ENCODE data around the gene IQCN. TPM values are rescaled to one million over a fixed set of nuclear protein-coding genes. Genes with fewer than 3 reads are reported as not detected.

The IQCN gene
- total and polyA plus RNA-seq, 2 donors = 1.3 to 1.8 TPM

GRCh38 chr19:18257503-18258470 lies 16.5 kb downstream of the IQCN start:
- 93% methylated on average over 55 of the region's 55 CpGs for WGBS
- no peak overlapping the region for H3K4me3 ChIP-seq (ENCODE audit: low read depth, low read length)
- H3K4me1 ChIP-seq (ENCODE audit: insufficient read depth) = no peaks in the 10 kb centered on the region
- H3K36me3 ChIP-seq (ENCODE audit: insufficient read depth) = no peaks in the 10 kb centered on the region
- H3K27ac ChIP-seq (ENCODE audit: low read depth) = no peak overlapping the region
- DNase-seq (ENCODE audit: extremely low spot score) = no peak

DNA sequence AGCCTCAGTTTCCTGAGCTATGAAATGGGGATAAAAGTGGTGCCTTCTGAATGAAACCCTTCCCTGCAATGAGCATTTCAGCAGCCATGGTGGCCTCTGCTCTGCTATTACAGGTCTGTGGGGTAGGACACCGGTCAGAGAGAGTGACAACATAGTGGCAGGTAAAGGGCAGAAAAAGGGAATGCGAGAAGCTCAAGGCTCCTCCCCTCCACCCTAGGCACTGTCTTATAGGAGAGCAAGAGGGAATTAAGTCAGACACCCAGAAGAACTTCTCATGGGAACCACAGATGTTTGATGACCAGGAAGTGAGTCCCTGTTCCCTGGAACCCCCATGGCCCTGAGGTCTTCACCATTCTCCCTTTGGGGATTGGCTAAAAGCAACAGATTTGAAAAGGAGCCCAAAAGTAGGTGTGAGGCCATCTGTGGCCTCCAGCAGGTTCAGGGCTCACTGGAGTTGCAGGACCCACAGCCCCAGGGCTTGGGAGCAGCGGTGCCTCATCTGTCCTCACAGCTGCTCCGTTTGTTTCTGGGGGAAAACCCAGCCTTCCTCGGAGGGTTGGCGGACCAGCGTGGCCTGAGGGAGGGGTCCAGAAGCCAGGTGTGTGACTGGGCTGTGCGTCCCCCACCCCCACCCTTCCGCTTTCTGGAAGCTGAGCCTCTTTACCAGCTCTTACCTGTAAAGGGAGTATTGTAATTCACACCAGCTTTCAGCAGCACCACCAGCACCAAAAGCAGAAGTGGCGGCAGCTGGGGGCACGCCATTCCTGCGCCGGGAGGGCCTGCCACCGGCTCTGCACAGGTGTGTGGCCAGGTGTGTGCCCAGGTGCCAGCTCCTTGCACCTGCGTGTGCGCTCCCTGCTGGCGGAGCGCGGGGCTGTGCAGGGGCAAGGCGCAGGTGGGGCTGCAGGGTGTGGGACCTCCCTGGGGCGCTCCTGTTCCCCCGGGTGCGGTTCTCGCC lies 19.4 kb downstream of the IQCN start:
- H3K4me1 ChIP-seq (ENCODE audit: insufficient read depth) = no peaks in the 10 kb centered on the region
- H3K27ac ChIP-seq (ENCODE audit: low read depth) = no peak overlapping the region
- WGBS = 25% methylated on average over 24 of the region's 24 CpGs
- no peaks in the 10 kb centered on the region for H3K36me3 ChIP-seq (ENCODE audit: insufficient read depth)
- H3K4me3 ChIP-seq (ENCODE audit: low read depth, low read length) = no peak overlapping the region
- no peak for DNase-seq (ENCODE audit: extremely low spot score)

DNA sequence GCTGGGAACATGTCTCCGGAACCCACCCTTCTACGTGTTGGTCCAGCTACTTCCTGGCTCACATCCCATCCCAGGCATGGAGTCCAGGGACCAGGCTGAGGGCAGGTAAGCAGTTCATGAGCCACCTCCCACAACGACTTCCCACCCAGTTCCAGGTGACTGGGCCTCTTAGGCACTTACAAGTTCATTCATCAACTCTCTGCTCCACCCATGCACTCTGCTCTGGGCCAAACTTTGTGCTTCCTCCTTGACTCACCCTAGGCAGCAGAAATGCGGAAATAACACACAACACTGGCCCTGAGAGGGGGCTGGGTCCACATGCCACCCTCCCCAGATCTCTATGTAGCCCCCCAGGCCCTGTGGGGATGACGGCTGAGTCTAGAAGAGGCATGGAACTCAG lies 20.5 kb downstream of the IQCN start:
- no peak overlapping the region for H3K27ac ChIP-seq (ENCODE audit: low read depth)
- no peak for DNase-seq (ENCODE audit: extremely low spot score)
- no peaks in the 10 kb centered on the region for H3K36me3 ChIP-seq (ENCODE audit: insufficient read depth)
- WGBS = 47% methylated on average over 5 of the region's 5 CpGs
- no peaks in the 10 kb centered on the region for H3K4me1 ChIP-seq (ENCODE audit: insufficient read depth)
- H3K4me3 ChIP-seq (ENCODE audit: low read depth, low read length) = no peak overlapping the region

DNA sequence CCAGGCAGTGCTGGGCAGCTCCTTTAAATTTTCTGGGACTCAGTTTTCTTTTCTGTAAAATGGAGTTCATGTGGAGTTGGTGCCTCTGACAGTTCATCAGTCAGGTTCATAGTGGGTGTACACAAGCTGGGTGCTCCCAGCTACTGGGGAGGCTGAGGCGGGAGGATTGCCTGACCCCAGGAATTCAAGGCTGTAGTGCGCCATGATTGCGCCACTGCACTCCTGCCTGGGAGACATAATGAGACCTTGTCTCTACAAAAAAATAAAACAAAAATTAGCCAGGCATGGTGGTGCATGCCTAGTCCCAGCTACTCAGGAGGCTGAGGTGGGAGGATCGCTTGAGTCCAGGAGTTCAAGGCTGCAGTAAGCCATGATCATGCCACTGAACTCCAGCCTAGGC lies 21.1 kb downstream of the IQCN start:
- Histone ChIP-seq H3K27ac (ENCODE audit: low read depth) (no peak overlapping the region), H3K4me3 (ENCODE audit: low read depth, low read length) (no peak overlapping the region), H3K36me3 (ENCODE audit: insufficient read depth) (no peaks in the 10 kb centered on the region), H3K4me1 (ENCODE audit: insufficient read depth) (no peaks in the 10 kb centered on the region)
- 89% methylated on average over 4 of the region's 4 CpGs for whole genome bisulfite sequencing
- DNase-seq (ENCODE audit: extremely low spot score) = no peak

GRCh38 chr19:18252370-18252717 lies 21.9 kb downstream of the IQCN start:
- Histone ChIP-seq H3K36me3 (ENCODE audit: insufficient read depth) (no peaks in the 10 kb centered on the region), H3K4me1 (ENCODE audit: insufficient read depth) (no peaks in the 10 kb centered on the region), H3K27ac (ENCODE audit: low read depth) (no peak overlapping the region), H3K4me3 (ENCODE audit: low read depth, low read length) (no peak overlapping the region)
- no peak for DNase-seq (ENCODE audit: extremely low spot score)
- 83% methylated on average over 7 of the region's 7 CpGs for WGBS

- no peak for DNase-seq (ENCODE audit: extremely low spot score)
- no peaks in the 10 kb centered on the region for H3K36me3 ChIP-seq (ENCODE audit: insufficient read depth)
- no peaks in the 10 kb centered on the region for H3K4me1 ChIP-seq (ENCODE audit: insufficient read depth)
- H3K4me3 ChIP-seq (ENCODE audit: low read depth, low read length) = no peak overlapping the region
- no peak overlapping the region for H3K27ac ChIP-seq (ENCODE audit: low read depth)
- 22% methylated on average over 23 of the region's 23 CpGs for WGBS
These were observed 22.5 kb downstream of the IQCN start for GRCh38 chr19:18251587-18252369.

- Histone ChIP-seq H3K36me3 (ENCODE audit: insufficient read depth) (no peaks in the 10 kb centered on the region), H3K27ac (ENCODE audit: low read depth) (no peak overlapping the region), H3K4me3 (ENCODE audit: low read depth, low read length) (no peak overlapping the region), H3K4me1 (ENCODE audit: insufficient read depth) (no peaks in the 10 kb centered on the region)
- 84% methylated on average over 5 of the region's 5 CpGs for WGBS
- no peak for DNase-seq (ENCODE audit: extremely low spot score)
These were observed 24.4 kb downstream of the IQCN start for GRCh38 chr19:18249834-18250233.

- H3K36me3 ChIP-seq (ENCODE audit: insufficient read depth) = no peaks in the 10 kb centered on the region
- no peak for DNase-seq (ENCODE audit: extremely low spot score)
- no peak overlapping the region for H3K4me3 ChIP-seq (ENCODE audit: low read depth, low read length)
- WGBS = 72% methylated on average over 7 of the region's 7 CpGs
- no peaks in the 10 kb centered on the region for H3K4me1 ChIP-seq (ENCODE audit: insufficient read depth)
- H3K27ac ChIP-seq (ENCODE audit: low read depth) = no peak overlapping the region
These were observed 29.0 kb downstream of the IQCN start for GRCh38 chr19:18245297-18245696.

- no peaks in the 10 kb centered on the region for H3K36me3 ChIP-seq (ENCODE audit: insufficient read depth)
- 30% methylated on average over 12 of the region's 12 CpGs for WGBS
- no peak for DNase-seq (ENCODE audit: extremely low spot score)
- no peak overlapping the region for H3K27ac ChIP-seq (ENCODE audit: low read depth)
- no peak overlapping the region for H3K4me3 ChIP-seq (ENCODE audit: low read depth, low read length)
- H3K4me1 ChIP-seq (ENCODE audit: insufficient read depth) = no peaks in the 10 kb centered on the region
These were observed 34.9 kb downstream of the IQCN start for GRCh38 chr19:18239303-18239702.

GRCh38 chr19:18234194-18234593 lies 40.1 kb downstream of the IQCN start:
- 30% methylated on average over 6 of the region's 6 CpGs for WGBS
- Histone ChIP-seq H3K27ac (ENCODE audit: low read depth) (no peak overlapping the region), H3K4me3 (ENCODE audit: low read depth, low read length) (no peak overlapping the region), H3K36me3 (ENCODE audit: insufficient read depth) (no peaks in the 10 kb centered on the region), H3K4me1 (ENCODE audit: insufficient read depth) (no peaks in the 10 kb centered on the region)
- no peak for DNase-seq (ENCODE audit: extremely low spot score)

GRCh38 chr19:18233224-18233825 lies 40.9 kb downstream of the IQCN start:
- Histone ChIP-seq H3K36me3 (ENCODE audit: insufficient read depth) (no peaks in the 10 kb centered on the region), H3K27ac (ENCODE audit: low read depth) (no peak overlapping the region), H3K4me3 (ENCODE audit: low read depth, low read length) (no peak overlapping the region), H3K4me1 (ENCODE audit: insufficient read depth) (no peaks in the 10 kb centered on the region)
- 14% methylated on average over 37 of the region's 37 CpGs for WGBS
- DNase-seq (ENCODE audit: extremely low spot score) = no peak

DNA sequence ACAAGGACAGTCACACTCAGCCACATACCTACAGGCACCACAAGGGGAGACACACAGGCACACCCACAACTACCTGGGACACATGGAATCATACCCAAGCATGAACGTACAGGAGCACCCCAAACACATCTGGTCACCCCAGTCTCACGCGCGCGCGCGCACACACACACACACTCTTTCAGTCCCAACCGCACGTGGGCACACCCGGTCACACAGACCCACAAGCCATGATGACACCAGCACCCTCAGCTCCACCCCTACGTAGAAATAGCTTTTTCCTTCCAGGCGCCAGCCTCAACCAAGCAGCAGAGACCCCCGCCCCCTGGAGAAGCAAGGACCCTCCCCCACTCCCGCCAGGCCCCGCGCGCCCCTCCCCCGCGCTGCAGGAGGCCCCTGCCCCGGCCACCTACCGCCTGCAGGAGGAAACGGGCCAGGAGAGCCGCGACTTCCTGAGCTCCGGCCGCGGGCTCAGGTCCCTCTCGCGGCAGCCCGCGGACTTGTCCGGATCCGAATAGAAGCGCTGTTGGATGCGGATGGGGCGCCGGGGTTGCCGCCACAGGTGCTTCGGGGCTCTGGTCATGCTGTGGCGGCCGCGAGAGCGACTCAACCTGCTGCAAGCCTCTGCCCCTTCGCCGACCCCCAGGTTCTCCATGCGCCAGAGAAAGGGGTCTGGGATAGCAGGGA lies 41.6 kb downstream of the IQCN start:
- 2% methylated on average over 46 of the region's 46 CpGs for WGBS
- Histone ChIP-seq H3K4me1 (ENCODE audit: insufficient read depth) (no peaks in the 10 kb centered on the region), H3K4me3 (ENCODE audit: low read depth, low read length) (no peak overlapping the region)

More for the DNA sequence above, 41.6 kb downstream of the IQCN start:
- no peak overlapping the region for H3K27ac ChIP-seq (ENCODE audit: low read depth)
- H3K36me3 ChIP-seq (ENCODE audit: insufficient read depth) = no peaks in the 10 kb centered on the region
- no peak for DNase-seq (ENCODE audit: extremely low spot score)

All from urinary bladder (tissue), 4 donors.